Adrenal gland (tissue), 5 donors: ENCODE data around the gene CSH2.

Experiments used
- CTCF ChIP-seq, 6 experiments: fragments of 450-650 bp in 4 of 6; fragments of 200-600 bp in 2 of 6; sonication (generic) in 1 of 6; IDR thresholded peaks; 1 replicate in 5 of 6; 2 replicates in 1 of 6; pipeline versions ENCODE4 v1.5.1 to v1.8.0; 2016 to 2021; ENCODE audit warnings: antibody characterized with exemption in 6 of 6, mild to moderate bottlenecking in 2 of 6, moderate library complexity in 1 of 6
- POLR2A ChIP-seq, 2 donors: fragments of 450-650 bp; IDR thresholded peaks; one replicate each; pipeline ENCODE4 v1.6.1; 2017; ENCODE audit warnings: antibody characterized with exemption in 2 of 2, mild to moderate bottlenecking in 2 of 2, moderate library complexity in 1 of 2
- donor health status: DM: no; HTN: no; CAD: no.

DNA sequence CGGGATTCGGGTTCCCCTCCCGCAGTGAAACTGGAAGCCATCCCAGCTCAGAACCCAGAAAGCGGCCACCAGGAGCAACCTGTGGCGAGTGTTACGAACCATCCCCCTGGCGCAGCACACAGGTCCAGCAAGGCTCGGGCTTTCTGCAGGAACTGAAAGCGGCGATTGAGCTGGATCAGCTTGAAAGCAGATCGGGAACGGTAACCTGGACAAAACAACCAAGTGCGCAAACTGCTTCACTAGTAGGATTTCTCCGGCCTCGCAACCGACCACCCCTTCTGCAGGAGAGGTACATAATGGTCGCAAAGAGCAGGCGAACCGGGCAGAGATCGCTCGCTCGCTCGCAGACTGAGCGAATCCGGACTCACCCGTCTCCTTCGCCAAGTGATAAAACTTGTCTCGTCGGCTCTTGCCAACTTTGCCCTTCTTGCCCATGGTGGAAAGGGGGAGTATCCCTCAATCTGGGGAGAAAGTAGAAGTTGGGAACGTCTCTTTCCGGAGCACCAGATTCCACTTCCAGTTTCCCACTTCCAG is 46.9 kb downstream of the CSH2 start:
- no peak for TF ChIP-seq CTCF (IDR thresholded peaks at IDR 0.05)
- no peak for TF ChIP-seq POLR2A (IDR thresholded peaks at IDR 0.05)
